Glutamatergic neuron (in vitro differentiated cells): Measurements from ENCODE around the gene ACHE. TPM values are rescaled to one million over a fixed set of nuclear protein-coding genes. Genes with fewer than 3 reads are reported as not detected.
"Not testable (repeated sequence)": the region's sequence is repeated elsewhere in the genome, so short reads cannot be mapped to it uniquely, and the experiment has no call there.

Experiments used
- DNase-seq: peaks from one replicate; pipeline ENCODE4 v3.0.0; 2022
- H3K27ac Mint-ChIP-seq: one replicate; pipeline ENCODE4 v1.8.0; 2020; ENCODE audit warnings: mild to moderate bottlenecking, mixed read lengths, inconsistent platforms; ENCODE audit not compliant: unreplicated experiment
- H3K27me3 Mint-ChIP-seq: one replicate; pipeline ENCODE4 v1.8.0; 2020; ENCODE audit warnings: mild to moderate bottlenecking, moderate library complexity, mixed read lengths, inconsistent platforms; ENCODE audit not compliant: unreplicated experiment
- H3K36me3 Mint-ChIP-seq: one replicate; pipeline ENCODE4 v1.8.0; 2020; ENCODE audit warnings: mild to moderate bottlenecking, mixed read lengths, inconsistent platforms; ENCODE audit not compliant: unreplicated experiment
- H3K4me1 Mint-ChIP-seq: one replicate; pipeline ENCODE4 v1.8.0; 2020; ENCODE audit warnings: mild to moderate bottlenecking, low read depth, mixed read lengths, inconsistent platforms; ENCODE audit not compliant: unreplicated experiment
- H3K4me3 Mint-ChIP-seq: one replicate; pipeline ENCODE4 v1.8.0; 2020; ENCODE audit warnings: mild to moderate bottlenecking, mixed read lengths, inconsistent platforms; ENCODE audit not compliant: unreplicated experiment
- H3K9me3 Mint-ChIP-seq: one replicate; pipeline ENCODE4 v1.8.0; 2020; ENCODE audit warnings: mild to moderate bottlenecking, moderate library complexity, mixed read lengths, inconsistent platforms; ENCODE audit not compliant: unreplicated experiment
- long read RNA-seq: library from polyadenylated mRNA; unstranded; transcript quantifications from one replicate; pipeline ENCODE4 v2.0.0, GENCODE V29; 2020; ENCODE audit not compliant: unreplicated experiment
- total RNA-seq: library from RNA; stranded (reverse); fragmentation: NEBNext Ultra II Directional; extraction: Animal tissue kit (Norgen Biotek cat#: 25700); gene quantifications from one replicate; pipeline ENCODE4 v1.2.1, GENCODE V29; 2021; ENCODE audit not compliant: unreplicated experiment
- TF ChIP-seq, protein P1 (sequence below): fragments of 200-600 bp; sonication (generic); IDR thresholded peaks from one replicate; pipeline ENCODE4 v1.5.0; 2021; ENCODE audit not compliant: partially characterized antibody, unreplicated experiment

Gene ACHE
- 30.0 TPM for total RNA-seq
- long read RNA-seq, transcript ACHE-201 (5 exons, 2,168 nt): major isoform, 6 of 14 reads
- long read RNA-seq, partial matches to known transcripts: 4 of 14 reads
- long read RNA-seq, other reads (novel, unspliced or antisense): 4 of 14 reads

DNA sequence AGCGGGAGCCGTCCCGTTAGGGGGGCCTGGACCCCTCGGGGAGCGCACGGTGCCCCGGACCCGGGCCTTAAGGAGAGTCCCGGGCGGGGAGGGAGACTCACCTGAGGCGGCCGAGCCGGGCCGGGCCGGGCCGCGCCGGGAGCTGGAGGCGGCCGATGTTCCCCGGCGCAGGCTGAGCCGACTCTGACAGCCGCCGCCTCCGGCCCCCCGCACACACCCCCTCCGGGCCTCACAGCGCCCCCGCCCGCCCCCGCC is at the start of gene ACHE:
TSS of gene ACHE (minus strand) at position 188 of the 255 bp plus-strand sequence. CDS start 1,656 bp downstream, outside the sequence.
- Mint-ChIP-seq H3K4me3 (peak within 1 kb of the TSS; percentile 96), H3K4me1 (peaks cover 11% of the 10 kb centered on the region), H3K9me3 (peaks cover 14% of the 10 kb centered on the region), H3K36me3 (peaks cover 5% of the 10 kb centered on the region), H3K27me3 (peaks cover 14% of the 10 kb centered on the region), H3K27ac (peak within 1 kb of the TSS; percentile 90)
- TF ChIP-seq, protein P1, sequence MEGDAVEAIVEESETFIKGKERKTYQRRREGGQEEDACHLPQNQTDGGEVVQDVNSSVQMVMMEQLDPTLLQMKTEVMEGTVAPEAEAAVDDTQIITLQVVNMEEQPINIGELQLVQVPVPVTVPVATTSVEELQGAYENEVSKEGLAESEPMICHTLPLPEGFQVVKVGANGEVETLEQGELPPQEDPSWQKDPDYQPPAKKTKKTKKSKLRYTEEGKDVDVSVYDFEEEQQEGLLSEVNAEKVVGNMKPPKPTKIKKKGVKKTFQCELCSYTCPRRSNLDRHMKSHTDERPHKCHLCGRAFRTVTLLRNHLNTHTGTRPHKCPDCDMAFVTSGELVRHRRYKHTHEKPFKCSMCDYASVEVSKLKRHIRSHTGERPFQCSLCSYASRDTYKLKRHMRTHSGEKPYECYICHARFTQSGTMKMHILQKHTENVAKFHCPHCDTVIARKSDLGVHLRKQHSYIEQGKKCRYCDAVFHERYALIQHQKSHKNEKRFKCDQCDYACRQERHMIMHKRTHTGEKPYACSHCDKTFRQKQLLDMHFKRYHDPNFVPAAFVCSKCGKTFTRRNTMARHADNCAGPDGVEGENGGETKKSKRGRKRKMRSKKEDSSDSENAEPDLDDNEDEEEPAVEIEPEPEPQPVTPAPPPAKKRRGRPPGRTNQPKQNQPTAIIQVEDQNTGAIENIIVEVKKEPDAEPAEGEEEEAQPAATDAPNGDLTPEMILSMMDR: no peak
- no peak for DNase-seq

DNA sequence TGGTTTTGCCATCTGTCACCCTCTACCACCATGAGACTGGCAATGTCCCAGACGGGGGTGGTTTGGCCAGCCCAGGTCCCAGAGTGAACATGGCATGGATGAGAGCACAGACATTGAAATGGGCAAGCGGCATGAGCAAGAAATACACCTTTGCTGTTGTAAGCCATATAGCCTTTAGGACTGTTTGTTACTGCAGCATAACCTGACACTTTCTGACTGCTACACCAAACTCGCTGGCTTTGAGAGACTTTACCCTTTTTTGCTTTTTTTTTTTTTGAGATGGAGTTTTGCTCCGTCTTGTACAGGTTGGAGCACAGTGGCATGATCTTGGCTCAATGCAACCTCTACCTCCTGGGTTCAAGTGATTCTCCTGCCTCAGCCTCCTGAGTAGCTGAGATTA is 48.5 kb upstream of the ACHE start:
- DNase-seq: no peak
- Mint-ChIP-seq H3K9me3 (peaks cover 3% of the 10 kb centered on the region), H3K4me1 (no peaks in the 10 kb centered on the region), H3K36me3 (no peaks in the 10 kb centered on the region), H3K4me3 (no peak overlapping the region), H3K27me3 (peaks cover 2% of the 10 kb centered on the region), H3K27ac (no peak overlapping the region)
- TF ChIP-seq, protein P1: no peak

DNA sequence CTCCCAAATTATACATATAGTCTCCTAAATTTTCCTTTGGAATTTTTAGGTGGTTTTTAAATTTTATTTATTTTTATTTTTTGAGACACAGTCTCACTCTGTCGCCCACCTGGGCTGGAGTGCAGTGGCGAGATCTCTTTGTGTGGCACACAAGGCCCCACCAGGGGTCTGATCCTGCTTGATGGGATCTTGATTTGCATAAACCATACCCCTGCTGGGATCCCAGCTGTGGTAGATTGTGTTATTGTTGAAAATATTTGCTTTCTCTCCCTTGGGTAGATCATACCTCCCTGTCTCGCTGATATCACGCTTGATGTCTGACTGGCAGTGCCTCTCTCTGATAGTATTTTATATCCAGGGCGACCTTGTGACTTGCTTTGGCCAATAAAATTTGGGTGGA is 48.0 kb upstream of the ACHE start:
- Mint-ChIP-seq H3K27me3 (peaks cover 2% of the 10 kb centered on the region), H3K4me3 (no peak overlapping the region), H3K4me1 (no peaks in the 10 kb centered on the region), H3K36me3 (no peaks in the 10 kb centered on the region), H3K27ac (no peak overlapping the region), H3K9me3 (peaks cover 2% of the 10 kb centered on the region)
- DNase-seq: no peak
- TF ChIP-seq, protein P1: no peak

DNA sequence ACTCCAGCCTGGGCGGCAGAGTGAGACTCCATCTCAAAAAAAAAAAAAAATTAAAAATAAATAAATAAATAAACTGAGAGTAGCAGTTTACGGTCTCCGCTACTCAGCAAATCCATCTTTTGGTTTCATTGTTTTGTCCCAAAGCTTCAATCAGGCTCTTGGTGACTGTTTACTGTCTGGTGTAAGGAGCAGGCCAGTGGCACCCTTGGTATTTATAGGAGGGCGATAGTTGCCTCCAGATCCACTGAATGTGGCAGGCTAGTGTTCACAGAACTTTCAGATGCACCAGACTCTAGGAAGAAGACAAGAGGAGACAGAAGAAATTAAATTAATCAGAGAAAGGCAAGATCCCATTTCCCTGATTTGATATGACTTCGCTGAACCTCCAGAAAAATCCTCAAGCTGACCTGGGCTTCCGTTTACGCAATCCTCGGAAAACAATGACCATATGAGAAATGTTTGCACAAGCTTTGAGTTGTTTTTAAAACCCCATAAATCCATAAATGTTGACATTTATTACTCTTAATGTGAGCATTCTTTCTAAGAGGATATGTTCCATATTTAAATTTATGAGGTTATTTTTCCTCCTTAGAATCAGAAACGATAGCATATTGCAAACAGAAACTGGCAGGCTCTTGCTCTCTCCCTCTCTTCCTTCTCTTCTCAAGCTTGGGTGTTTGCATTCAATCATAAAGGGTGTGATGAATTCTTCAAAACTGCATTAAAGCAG is 46.5 kb upstream of the ACHE start:
- peaks cover 2% of the 10 kb centered on the region for H3K9me3 Mint-ChIP-seq
- TF ChIP-seq, protein P1: no peak
- H3K27ac Mint-ChIP-seq: no peak overlapping the region
- no peak overlapping the region for H3K4me3 Mint-ChIP-seq
- no peak for DNase-seq
- H3K36me3 Mint-ChIP-seq: no peaks in the 10 kb centered on the region
- peaks cover 4% of the 10 kb centered on the region for H3K27me3 Mint-ChIP-seq
- no peaks in the 10 kb centered on the region for H3K4me1 Mint-ChIP-seq

DNA sequence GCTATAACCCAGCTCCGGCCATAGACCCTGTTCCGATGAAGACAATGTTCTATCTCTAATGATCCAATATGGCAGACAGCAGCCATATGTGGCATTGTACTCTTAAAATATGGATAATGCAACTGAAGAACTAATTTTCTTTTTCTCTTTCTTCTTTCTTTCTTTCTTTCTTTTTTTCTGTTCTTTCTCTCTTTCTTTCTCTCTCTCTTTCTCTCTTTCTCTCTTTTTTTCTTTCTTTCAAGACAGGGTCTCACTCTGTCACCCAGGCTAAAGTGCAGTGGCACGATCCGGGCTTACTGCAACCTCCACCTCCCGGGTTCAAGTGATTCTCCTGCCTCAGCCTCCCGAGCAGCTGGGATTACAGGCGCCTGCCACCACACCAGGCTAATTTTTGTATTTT is 40.5 kb upstream of the ACHE start:
- DNase-seq, H3K36me3 Mint-ChIP-seq, H3K4me1 Mint-ChIP-seq, H3K9me3 Mint-ChIP-seq, H3K27me3 Mint-ChIP-seq, H3K27ac Mint-ChIP-seq, H3K4me3 Mint-ChIP-seq: not testable (repeated sequence)

DNA sequence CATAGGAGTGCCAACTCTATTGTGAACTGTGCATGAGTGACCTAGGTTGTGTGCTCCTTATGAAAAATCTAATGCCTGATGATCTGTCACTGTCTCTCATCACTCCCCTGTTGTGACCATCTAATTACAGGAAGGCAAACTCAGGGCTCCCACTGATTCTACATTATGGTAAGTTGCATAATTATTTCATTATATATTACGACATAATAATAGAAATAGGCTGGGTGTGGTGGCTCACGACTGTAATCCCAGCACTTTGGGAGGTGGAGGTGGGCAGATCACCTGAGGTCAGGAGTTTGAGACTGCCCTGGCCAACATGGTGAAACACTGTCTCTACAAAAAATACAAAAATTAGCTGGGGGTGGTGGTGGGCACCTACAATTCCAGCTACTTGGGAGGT is 39.7 kb upstream of the ACHE start:
- not testable (repeated sequence) for H3K27me3 Mint-ChIP-seq, H3K4me1 Mint-ChIP-seq, H3K4me3 Mint-ChIP-seq, DNase-seq, H3K27ac Mint-ChIP-seq, H3K9me3 Mint-ChIP-seq, H3K36me3 Mint-ChIP-seq
